Transverse colon (tissue), 4 donors: Measurements from ENCODE around the gene RAB37. TPM values are rescaled to one million over a fixed set of nuclear protein-coding genes. Genes with fewer than 3 reads are reported as not detected.
A peak's percentile ranks its signal among the peaks of the same experiment; 100 is the strongest.

Experiments
- DNase-seq: peaks from one replicate; pipeline ENCODE4 v3.0.0-alpha.2; 2019
- H3K27ac ChIP-seq, 4 donors: fragments of 200-600 bp; sonication (generic); 2 replicates each; pipeline ENCODE4 v1.5.1; 2016 to 2018; ENCODE audit warnings: inconsistent platforms in 4 of 4
- H3K27me3 ChIP-seq: fragments of 200-600 bp; sonication (generic); 2 replicates; pipeline ENCODE4 v1.5.1; 2017; ENCODE audit warnings: inconsistent platforms
- H3K36me3 ChIP-seq, 4 donors: fragments of 200-600 bp; sonication (generic); 2 replicates each; pipeline ENCODE4 v1.5.1; 2017 to 2019; ENCODE audit warnings: inconsistent platforms in 4 of 4
- H3K4me1 ChIP-seq, 4 donors: fragments of 200-600 bp; sonication (generic); 2 replicates each; pipeline ENCODE4 v1.5.1; 2017 to 2020; ENCODE audit warnings: inconsistent platforms in 4 of 4
- H3K4me3 ChIP-seq, 4 donors: fragments of 200-600 bp; sonication (generic); 1 replicate in 1 of 4; 2 replicates in 3 of 4; pipeline versions ENCODE4 v1.5.1 to v1.6.1; 2017 to 2019; ENCODE audit warnings: inconsistent platforms in 4 of 4
- H3K9me3 ChIP-seq, 2 donors: fragments of 200-600 bp; sonication (generic); 2 replicates each; pipeline ENCODE4 v1.5.1; 2017 to 2019; ENCODE audit warnings: inconsistent platforms in 2 of 2
- CTCF ChIP-seq, 5 experiments: fragments of 200-600 bp in 3 of 5; fragments of 450-650 bp in 2 of 5; sonication (generic) in 3 of 5; IDR thresholded peaks; 1 replicate in 2 of 5; 2 replicates in 3 of 5; pipeline ENCODE4 v1.5.1; 2016 to 2017; ENCODE audit warnings: antibody characterized with exemption in 5 of 5, inconsistent platforms in 3 of 5, mild to moderate bottlenecking in 2 of 5, moderate library complexity in 1 of 5
- EP300 ChIP-seq: sonication (generic); formaldehyde crosslinking; IDR thresholded peaks from one replicate; pipeline ENCODE4 v1.6.1; 2017; ENCODE audit warnings: antibody characterized with exemption, low read depth
- POLR2A ChIP-seq: fragments of 450-650 bp; IDR thresholded peaks from one replicate; pipeline ENCODE4 v1.6.1; 2016; ENCODE audit warnings: antibody characterized with exemption, mild to moderate bottlenecking, moderate library complexity
- POLR2AphosphoS5 ChIP-seq, 3 donors: sonication (generic); formaldehyde crosslinking; IDR thresholded peaks; one replicate each; pipeline ENCODE4 v1.6.1; 2016; ENCODE audit warnings: antibody characterized with exemption in 3 of 3
- WGBS, 2 donors: methylation state at CpG; one replicate each; pipeline ENCODE4 v1.1.5; 2018; ENCODE audit warnings: low coverage in 1 of 2; 5-methylcytosine and 5-hydroxymethylcytosine counted together
- in situ Hi-C, 4 donors: fragments of 200-750 bp; cut with MboI; loops; one replicate each; pipeline versions ENCODE4 v1.15.0 to v1.15.1; 2017; ENCODE audit warnings: low sequenced_read_pairs in 3 of 4, low pct_ligation_motif_present in 1 of 4, low pct_unique_long_range_greater_than_20kb in 1 of 4
- intact Hi-C: fragments of 100-400 bp; cut with DNase I; formaldehyde crosslinking; loops from one replicate; pipeline ENCODE4 v1.15.1; 2023; ENCODE audit warnings: low total_unique reads
- total RNA-seq, 4 donors: library from RNA; depleted of rRNA; stranded (reverse); fragments of >200 nt; gene quantifications; one replicate each; pipeline ENCODE4 v1.1.0, GENCODE V29; 2016

Gene RAB37
- total RNA-seq, 4 donors from 2014 or later, result 5.2 to 10.5 (median 5.4) TPM; not detected in 1

DNA sequence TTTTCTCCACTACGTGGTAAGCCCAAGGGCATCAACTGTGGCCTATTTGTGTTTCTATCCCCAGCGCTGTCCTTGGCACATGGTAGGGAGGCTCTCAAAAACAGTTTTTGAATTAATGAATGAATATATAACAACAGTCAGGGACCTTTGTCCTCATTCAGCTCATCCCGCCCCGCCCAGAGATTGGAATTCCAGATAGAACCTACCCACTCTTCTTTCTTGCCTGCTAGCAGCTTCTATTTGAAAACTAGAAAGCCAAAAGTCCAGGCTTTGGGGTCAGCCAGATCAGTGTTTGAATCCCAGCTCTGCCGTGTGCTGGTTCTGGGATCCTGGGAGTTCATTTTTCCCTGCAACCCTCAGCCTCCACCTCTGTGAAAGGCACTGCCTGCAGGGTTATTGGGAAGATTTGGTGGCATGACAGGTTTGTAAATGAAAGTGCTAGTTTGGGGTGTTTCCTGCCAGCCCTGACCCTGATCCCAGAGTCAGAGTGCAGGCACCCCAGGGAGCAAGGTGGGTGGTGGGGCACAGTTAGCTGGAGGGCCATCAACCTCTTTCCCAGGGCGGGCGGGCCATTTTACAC, 15.9 kb downstream of the RAB37 start:
- in situ Hi-C loops, result no loop called here
- H3K9me3 ChIP-seq, result no peaks in the 10 kb centered on the region
- H3K4me1 ChIP-seq, result peaks cover 17 to 60% (median 42%) of the 10 kb centered on the region in 4 donors
- DNase-seq, result peak; percentile 37
- H3K27me3 ChIP-seq, result no peaks in the 10 kb centered on the region
- no peak overlapping the region for H3K4me3 ChIP-seq
- WGBS, 2 donors, result 94% methylated on average over 7 of the region's 7 CpGs; no CpG with 5 or more reads in 1 of the 2 donors
- TF ChIP-seq POLR2AphosphoS5 (IDR thresholded peaks at IDR 0.05) (no peak), CTCF (IDR thresholded peaks at IDR 0.05) (no peak)
- peak overlapping the region; percentile 5 to 93 (median 44) for H3K27ac ChIP-seq
- intact Hi-C loops, result no loop called here
- no peaks in the 10 kb centered on the region for H3K36me3 ChIP-seq

DNA sequence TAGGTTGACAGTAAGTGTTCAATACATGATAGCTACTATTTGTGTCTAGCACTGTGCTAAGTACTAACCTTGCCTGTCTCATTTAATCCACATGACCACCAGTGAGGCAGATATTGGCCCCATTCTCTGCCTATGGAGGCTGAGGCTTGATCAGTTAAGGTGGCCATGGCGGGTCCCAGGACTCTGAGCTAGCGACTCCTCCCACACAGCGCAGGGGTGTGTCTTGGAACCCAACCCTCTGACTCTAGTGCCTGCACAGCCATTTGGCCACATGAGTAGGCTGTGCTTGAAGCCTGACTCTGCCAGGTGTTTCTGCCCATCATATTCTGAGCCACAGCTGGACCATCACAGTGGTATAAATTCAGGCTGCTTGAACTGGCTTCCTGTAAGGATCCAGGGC, 17.8 kb downstream of the RAB37 start:
- TF ChIP-seq EP300, result no peak
- no peak for TF ChIP-seq POLR2A
- TF ChIP-seq POLR2AphosphoS5 (IDR thresholded peaks at IDR 0.05), result no peak
- TF ChIP-seq CTCF (IDR thresholded peaks at IDR 0.05), result no peak
- Histone ChIP-seq H3K27ac (peak overlapping the region in 1 of 4 donors; percentile 13), H3K9me3 (no peaks in the 10 kb centered on the region), H3K27me3 (no peaks in the 10 kb centered on the region), H3K4me3 (no peak overlapping the region), H3K4me1 (peaks cover 35 to 73% (median 56%) of the 10 kb centered on the region in 4 donors), H3K36me3 (no peaks in the 10 kb centered on the region)
- 100% methylated on average over 3 of the region's 3 CpGs; no CpG with 5 or more reads in 1 of the 2 donors for WGBS, 2 donors
- intact Hi-C loops (no loop called here), in situ Hi-C loops (no loop called here)
- DNase-seq, result no peak

DNA sequence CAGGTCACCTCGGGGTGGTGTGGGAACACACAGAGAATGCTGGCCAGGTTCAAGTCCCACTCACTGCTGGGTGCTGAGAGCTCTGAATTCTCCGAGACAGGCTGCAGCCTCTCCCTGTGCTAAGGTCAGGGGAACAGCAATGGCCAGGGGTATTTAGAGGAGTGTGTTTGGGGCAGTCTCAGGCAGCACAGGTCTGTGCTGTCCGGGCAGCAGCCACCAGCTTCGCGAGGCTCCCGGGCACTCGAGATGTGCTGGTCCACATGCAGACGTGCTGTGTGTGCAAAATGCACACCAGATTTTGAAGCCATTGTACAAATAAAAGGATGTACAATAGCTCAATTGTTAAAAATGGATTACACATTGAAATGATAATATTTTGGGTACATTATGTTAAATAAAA, 18.5 kb downstream of the RAB37 start:
- TF ChIP-seq EP300 (no peak), CTCF (IDR thresholded peaks at IDR 0.05) (no peak), POLR2AphosphoS5 (IDR thresholded peaks at IDR 0.05) (no peak)
- no peaks in the 10 kb centered on the region for H3K27me3 ChIP-seq
- intact Hi-C loops (no loop called here), in situ Hi-C loops (no loop called here)
- 89 to 100% methylated on average over 4 to 8 of the region's 8 CpGs for WGBS, 2 donors
- H3K27ac ChIP-seq, result no peak overlapping the region
- no peaks in the 10 kb centered on the region for H3K36me3 ChIP-seq
- no peak overlapping the region for H3K4me3 ChIP-seq
- H3K4me1 ChIP-seq, result peaks cover 38 to 73% (median 57%) of the 10 kb centered on the region in 4 donors
- no peaks in the 10 kb centered on the region for H3K9me3 ChIP-seq
- no peak for DNase-seq

DNA sequence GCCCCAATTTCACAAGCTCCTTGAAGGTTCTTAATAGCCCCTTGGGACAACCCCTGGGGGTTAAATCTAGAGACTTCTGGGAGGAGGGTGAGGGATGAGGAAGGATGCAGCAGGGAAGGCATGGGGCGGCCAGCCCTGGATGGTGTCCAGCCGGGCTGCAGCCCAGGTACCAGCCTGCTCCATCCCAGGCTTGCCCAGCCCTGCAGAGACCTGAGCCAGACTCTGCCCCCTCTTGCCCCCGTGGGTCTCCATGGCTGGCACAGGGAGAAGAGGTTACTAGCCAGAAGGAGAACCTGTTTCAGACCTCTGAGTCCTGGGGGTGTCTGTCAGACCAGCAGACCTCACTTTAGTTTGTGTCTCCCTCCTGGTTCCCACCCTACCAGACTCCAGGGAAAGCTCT, 19.8 kb downstream of the RAB37 start:
- no peak for DNase-seq
- peak overlapping the region in 1 of 4 donors; percentile 43 for H3K27ac ChIP-seq
- no peaks in the 10 kb centered on the region for H3K36me3 ChIP-seq
- in situ Hi-C loops (no loop called here), intact Hi-C loops (loop anchor here (1.0 kb wide), 1 partner anchor 27 kb away; no protein-coding TSS in a partner anchor)
- H3K4me1 ChIP-seq, result peaks cover 40 to 75% (median 53%) of the 10 kb centered on the region in 4 donors
- H3K4me3 ChIP-seq, result no peak overlapping the region
- TF ChIP-seq POLR2A (no peak), POLR2AphosphoS5 (IDR thresholded peaks at IDR 0.05) (no peak), CTCF (IDR thresholded peaks at IDR 0.05) (no peak), EP300 (no peak)
- WGBS, 2 donors, result 83% methylated on average over 3 of the region's 3 CpGs; no CpG with 5 or more reads in 1 of the 2 donors
- no peaks in the 10 kb centered on the region for H3K27me3 ChIP-seq
- no peaks in the 10 kb centered on the region for H3K9me3 ChIP-seq
